Astrocyte of the cerebellum (primary cell): Measurements from ENCODE around the gene NME8.
"Not testable (repeated sequence)": the region's sequence is repeated elsewhere in the genome, so short reads cannot be mapped to it uniquely, and the experiment has no call there.

Experiments
- DNase-seq: peaks from one replicate; pipeline ENCODE4 v3.0.0-alpha.2; 2011; ENCODE audit warnings: low read depth
- H3K4me3 ChIP-seq: 2 replicates; pipeline ENCODE4 v1.5.1; 2011; ENCODE audit warnings: mild to moderate bottlenecking, low read depth, low read length, moderate library complexity
- in situ Hi-C: cut with HindIII; loops from 2 replicates; pipeline ENCODE4 v1.10.0; 2017; ENCODE audit warnings: low sequenced_read_pairs
- TF ChIP-seq, protein P1 (sequence below): IDR thresholded peaks from 2 replicates; pipeline ENCODE4 v1.5.1; 2012; ENCODE audit warnings: low read length, low read depth, moderate library complexity, mild to moderate bottlenecking; ENCODE audit errors: missing control alignments

The NME8 gene, protein sequence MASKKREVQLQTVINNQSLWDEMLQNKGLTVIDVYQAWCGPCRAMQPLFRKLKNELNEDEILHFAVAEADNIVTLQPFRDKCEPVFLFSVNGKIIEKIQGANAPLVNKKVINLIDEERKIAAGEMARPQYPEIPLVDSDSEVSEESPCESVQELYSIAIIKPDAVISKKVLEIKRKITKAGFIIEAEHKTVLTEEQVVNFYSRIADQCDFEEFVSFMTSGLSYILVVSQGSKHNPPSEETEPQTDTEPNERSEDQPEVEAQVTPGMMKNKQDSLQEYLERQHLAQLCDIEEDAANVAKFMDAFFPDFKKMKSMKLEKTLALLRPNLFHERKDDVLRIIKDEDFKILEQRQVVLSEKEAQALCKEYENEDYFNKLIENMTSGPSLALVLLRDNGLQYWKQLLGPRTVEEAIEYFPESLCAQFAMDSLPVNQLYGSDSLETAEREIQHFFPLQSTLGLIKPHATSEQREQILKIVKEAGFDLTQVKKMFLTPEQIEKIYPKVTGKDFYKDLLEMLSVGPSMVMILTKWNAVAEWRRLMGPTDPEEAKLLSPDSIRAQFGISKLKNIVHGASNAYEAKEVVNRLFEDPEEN

DNA sequence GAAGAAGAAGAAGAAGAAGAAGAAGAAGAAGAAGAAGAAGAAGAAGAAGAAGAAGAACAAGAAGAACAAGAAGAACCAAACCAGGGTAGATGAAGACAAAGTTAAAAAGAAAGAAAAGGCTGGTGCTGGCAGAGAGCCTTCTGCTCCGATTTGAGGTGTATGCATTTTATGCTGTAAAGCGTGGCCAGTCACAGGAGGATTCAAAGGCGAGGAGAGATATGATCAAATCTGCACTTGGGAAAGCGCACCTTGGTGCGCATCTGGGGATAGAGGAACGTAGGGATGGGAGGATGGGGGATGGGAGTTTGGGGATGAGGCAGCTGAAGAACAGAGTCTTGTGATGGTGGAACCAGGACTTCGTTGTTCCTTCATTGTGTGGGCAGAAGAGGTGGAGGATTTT is at the start of gene NME8:
Gene NME8 (plus strand): TSS at position 301 of the 400 bp plus-strand sequence. CDS start 1,670 bp downstream, outside the sequence.
- in situ Hi-C loops: no loop called here
- DNase-seq: no peak
- H3K4me3 ChIP-seq: no peak within 1 kb of the TSS
- TF ChIP-seq, protein P1, sequence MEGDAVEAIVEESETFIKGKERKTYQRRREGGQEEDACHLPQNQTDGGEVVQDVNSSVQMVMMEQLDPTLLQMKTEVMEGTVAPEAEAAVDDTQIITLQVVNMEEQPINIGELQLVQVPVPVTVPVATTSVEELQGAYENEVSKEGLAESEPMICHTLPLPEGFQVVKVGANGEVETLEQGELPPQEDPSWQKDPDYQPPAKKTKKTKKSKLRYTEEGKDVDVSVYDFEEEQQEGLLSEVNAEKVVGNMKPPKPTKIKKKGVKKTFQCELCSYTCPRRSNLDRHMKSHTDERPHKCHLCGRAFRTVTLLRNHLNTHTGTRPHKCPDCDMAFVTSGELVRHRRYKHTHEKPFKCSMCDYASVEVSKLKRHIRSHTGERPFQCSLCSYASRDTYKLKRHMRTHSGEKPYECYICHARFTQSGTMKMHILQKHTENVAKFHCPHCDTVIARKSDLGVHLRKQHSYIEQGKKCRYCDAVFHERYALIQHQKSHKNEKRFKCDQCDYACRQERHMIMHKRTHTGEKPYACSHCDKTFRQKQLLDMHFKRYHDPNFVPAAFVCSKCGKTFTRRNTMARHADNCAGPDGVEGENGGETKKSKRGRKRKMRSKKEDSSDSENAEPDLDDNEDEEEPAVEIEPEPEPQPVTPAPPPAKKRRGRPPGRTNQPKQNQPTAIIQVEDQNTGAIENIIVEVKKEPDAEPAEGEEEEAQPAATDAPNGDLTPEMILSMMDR: no peak

DNA sequence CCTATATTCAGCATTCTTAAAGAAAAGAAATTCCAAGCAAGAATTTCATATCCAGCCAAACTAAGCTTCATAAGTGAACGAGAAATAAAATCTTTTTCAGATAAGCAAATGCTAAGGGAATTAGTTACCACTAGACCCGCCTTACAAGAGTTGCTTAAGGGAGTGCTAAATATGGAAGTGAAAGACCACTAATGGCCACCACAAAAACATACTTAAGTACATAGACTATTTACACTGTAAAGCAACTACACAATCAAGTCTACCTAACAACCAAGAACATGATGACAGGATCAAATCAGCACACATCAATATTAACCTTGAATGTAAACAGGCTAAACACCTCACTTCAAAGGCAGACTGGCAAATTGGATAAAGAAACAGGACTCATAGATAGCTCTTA is 42.2 kb upstream of the NME8 start:
- TF ChIP-seq, protein P1: no peak

DNA sequence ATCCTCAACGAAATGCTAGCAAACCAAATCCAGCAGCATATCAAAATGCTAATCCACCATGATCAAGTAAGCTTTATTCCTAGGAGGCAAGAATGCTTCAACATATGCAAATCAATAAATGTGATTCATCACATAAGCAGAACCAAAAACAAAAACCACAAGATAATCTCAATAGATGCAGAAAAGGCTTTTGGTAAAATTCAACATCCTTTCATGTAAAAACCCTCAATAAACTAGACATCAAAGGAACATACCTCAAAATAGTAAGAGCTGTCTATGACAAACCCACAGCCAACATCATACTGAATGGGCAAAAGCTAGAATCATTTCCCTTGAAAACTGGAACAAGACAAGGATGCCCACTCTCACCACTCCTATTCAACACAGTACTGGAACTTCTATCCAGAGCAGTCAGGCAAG is 36.2 kb upstream of the NME8 start:
- DNase-seq, in situ Hi-C loops, H3K4me3 ChIP-seq: not testable (repeated sequence)

More for the DNA sequence above, 42.2 kb upstream of the NME8 start:
- DNase-seq: no peak
- in situ Hi-C loops: no loop called here
- H3K4me3 ChIP-seq: no peak overlapping the region

DNA sequence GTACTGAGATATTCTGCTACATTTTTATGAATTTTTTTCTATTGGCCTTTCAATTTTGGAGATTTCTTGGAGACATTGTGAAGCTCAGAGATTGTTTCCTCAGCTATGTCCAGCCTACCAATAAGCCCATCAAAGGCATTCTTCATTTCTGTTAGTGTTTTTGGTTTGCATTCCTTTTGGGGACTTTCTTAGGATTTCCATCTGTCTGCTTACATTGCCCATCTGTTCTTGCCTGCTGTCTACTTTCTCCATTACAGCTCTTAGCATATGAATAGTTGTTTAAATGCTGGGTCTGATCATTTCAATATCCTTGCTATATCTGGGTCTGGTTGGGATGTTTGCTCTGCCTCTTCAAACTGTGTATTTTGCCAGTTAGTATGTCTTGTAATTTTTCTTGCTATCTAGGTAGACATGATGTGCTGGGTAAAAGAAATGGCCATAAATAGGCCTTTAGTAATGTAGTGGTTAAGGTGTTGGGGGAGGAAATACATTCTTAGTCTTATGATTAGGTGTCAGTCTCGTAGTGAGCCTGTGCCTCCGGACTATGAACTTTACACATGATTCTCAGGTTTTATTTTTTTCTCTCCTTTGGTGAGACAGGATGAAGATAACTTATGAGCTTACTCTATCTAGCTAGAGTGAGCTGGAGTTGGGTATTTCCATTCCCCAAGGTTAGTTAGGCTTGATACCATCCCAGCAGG is 32.6 kb upstream of the NME8 start:
- in situ Hi-C loops: no loop called here
- H3K4me3 ChIP-seq: no peak overlapping the region
- TF ChIP-seq, protein P1: no peak
- DNase-seq: no peak

DNA sequence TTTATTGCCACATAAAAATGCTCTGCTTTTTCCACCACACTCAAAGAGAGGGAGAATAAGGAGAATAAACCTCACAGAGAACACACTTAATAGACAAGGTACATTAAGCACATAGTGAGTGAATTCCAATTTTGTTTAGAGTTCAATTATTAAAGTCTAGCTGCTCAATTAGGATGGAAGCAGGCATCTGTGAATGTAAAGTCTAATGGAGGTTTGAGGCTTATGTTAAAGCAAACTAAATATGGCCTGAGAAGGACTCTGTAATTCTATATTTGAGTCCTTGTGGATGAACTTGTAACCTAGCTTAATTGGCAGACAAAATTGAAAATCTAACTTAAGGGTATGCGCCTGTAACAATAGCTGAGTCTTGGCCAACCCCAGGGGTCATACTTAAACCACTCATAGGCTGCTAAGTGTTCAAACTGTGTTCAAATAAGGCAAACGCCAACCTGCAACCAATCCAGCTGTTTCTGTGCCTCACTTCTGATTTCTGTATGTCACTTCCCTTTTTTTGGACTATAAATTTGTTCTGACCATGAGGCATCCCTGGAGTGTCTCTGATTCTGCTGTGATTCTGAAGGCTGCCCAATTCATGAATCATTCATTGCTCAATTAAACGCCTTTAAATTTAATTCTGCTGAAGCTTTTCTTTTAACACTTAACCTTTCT is 31.3 kb upstream of the NME8 start:
- TF ChIP-seq, protein P1: no peak
- in situ Hi-C loops: no loop called here
- H3K4me3 ChIP-seq: no peak overlapping the region
- no peak for DNase-seq

DNA sequence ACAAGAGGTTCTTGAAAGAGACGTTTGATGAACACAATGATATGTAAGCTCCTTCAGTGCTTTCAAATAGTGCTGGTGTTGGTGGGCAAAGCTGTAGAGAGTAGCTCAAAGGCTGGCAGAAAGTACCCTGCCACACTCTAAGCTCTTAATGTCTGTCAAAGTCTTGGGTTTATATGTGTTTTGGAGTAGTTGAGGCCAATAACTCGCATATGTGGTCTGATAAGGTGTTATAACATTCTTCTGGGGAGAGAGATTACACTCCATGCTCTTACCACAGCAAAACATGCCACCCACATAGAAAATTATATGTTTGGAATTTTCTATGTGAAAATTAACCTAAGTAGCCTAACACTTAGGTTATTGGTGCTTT is 30.8 kb upstream of the NME8 start:
- TF ChIP-seq, protein P1: no peak
- no peak overlapping the region for H3K4me3 ChIP-seq
- no peak for DNase-seq
- in situ Hi-C loops: no loop called here
